Natural killer cell (primary cell): ENCODE data around the gene KCTD16. TPM values are rescaled to one million over a fixed set of nuclear protein-coding genes. Genes with fewer than 3 reads are reported as not detected.

Experiments used
- ATAC-seq, 3 donors: fragments of 150-1000 bp in 2 of 3; fragments of 200-7000 bp in 1 of 3; cut with Tn5 transposase; 1 replicate in 1 of 3; 2 replicates in 2 of 3; pipeline ENCODE4 v1.10.0; 2021; ENCODE audit warnings: mild to moderate bottlenecking in 2 of 3, moderate library complexity in 2 of 3
- DNase-seq, 2 donors: peaks; one replicate each; pipeline versions ENCODE4 v3.0.0 to v3.0.0-alpha.2; 2013 to 2021; ENCODE audit warnings: mixed read lengths in 1 of 2
- H3K27ac ChIP-seq: one replicate; pipeline ENCODE4 v1.5.1; 2013; ENCODE audit warnings: mild to moderate bottlenecking, low read length
- H3K27me3 ChIP-seq: one replicate; pipeline ENCODE4 v1.6.1; 2013; ENCODE audit warnings: low read length; ENCODE audit not compliant: control insufficient read depth, insufficient read depth
- H3K36me3 ChIP-seq: one replicate; pipeline ENCODE4 v1.6.1; 2013; ENCODE audit warnings: low read length; ENCODE audit not compliant: control insufficient read depth, insufficient read depth
- H3K4me1 ChIP-seq: one replicate; pipeline ENCODE4 v1.6.1; 2013; ENCODE audit warnings: low read length; ENCODE audit not compliant: control insufficient read depth, insufficient read depth
- H3K4me3 ChIP-seq: one replicate; pipeline ENCODE4 v1.5.1; 2013; ENCODE audit warnings: low read length
- H3K9me3 ChIP-seq: one replicate; pipeline ENCODE4 v1.6.1; 2013; ENCODE audit warnings: low read length; ENCODE audit not compliant: control insufficient read depth, insufficient read depth
- H3K27ac Mint-ChIP-seq, 2 donors: one replicate each; pipeline ENCODE4 v1.8.0; 2022; ENCODE audit warnings: mild to moderate bottlenecking in 2 of 2, mixed read lengths in 2 of 2, moderate library complexity in 1 of 2
- H3K27me3 Mint-ChIP-seq, 2 donors: one replicate each; pipeline ENCODE4 v1.8.0; 2022; ENCODE audit warnings: low read depth in 2 of 2, mixed read lengths in 2 of 2
- H3K36me3 Mint-ChIP-seq: one replicate; pipeline ENCODE4 v1.8.0; 2022; ENCODE audit warnings: mixed read lengths
- H3K4me1 Mint-ChIP-seq, 2 donors: one replicate each; pipeline ENCODE4 v1.8.0; 2022; ENCODE audit warnings: mixed read lengths in 2 of 2
- H3K4me3 Mint-ChIP-seq: one replicate; pipeline ENCODE4 v1.8.0; 2022; ENCODE audit warnings: mild to moderate bottlenecking, moderate library complexity, mixed read lengths
- H3K9me3 Mint-ChIP-seq, 2 donors: one replicate each; pipeline ENCODE4 v1.8.0; 2022; ENCODE audit warnings: mixed read lengths in 2 of 2
- WGBS: methylation state at CpG from one replicate; pipeline ENCODE4 v1.1.7; 2013; ENCODE audit warnings: missing lambda C conversion rate; ENCODE audit not compliant: insufficient coverage; 5-methylcytosine and 5-hydroxymethylcytosine counted together
- intact Hi-C: fragments of 100-400 bp; cut with micrococcal nuclease; formaldehyde crosslinking; loops from one replicate; pipeline ENCODE4 v1.14.2; 2022
- total RNA-seq, 4 donors: library from RNA; stranded (reverse); fragments of 120-200 nt in 1 of 4; gene quantifications; one replicate each; pipeline versions ENCODE4 v1.2.3 to v1.2.4, GENCODE V29; 2013 to 2022
- TF ChIP-seq, protein P1 (sequence below): fragments of 200-600 bp; IDR thresholded peaks from one replicate; pipeline ENCODE4 v1.8.0; 2022; ENCODE audit warnings: antibody characterized with exemption

Gene KCTD16
- total RNA-seq, 3 donors from 2014 or later (not counting 1 experiment from before 2014, with no cell fraction given) = 0.16 TPM; not detected in 2

DNA sequence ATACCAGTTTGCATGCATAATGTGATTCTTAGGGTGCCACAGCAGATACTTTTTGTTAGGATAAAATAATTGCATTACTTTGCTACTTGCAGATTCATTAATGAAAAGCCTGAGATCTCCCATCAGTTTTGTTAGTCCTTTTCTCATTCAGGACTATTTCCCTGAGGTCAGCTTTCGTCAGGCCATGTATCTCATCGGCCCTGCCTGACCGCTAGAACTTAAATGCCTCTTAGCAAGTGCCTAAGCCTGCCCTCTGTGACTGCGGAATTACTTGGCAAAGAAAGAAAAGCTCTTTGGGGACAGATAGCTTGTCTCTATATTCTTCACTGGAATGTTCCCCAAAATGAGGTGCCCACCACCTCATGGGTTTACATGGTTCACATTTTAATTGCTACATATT lies 147.8 kb downstream of the KCTD16 start:
- TF ChIP-seq, protein P1, sequence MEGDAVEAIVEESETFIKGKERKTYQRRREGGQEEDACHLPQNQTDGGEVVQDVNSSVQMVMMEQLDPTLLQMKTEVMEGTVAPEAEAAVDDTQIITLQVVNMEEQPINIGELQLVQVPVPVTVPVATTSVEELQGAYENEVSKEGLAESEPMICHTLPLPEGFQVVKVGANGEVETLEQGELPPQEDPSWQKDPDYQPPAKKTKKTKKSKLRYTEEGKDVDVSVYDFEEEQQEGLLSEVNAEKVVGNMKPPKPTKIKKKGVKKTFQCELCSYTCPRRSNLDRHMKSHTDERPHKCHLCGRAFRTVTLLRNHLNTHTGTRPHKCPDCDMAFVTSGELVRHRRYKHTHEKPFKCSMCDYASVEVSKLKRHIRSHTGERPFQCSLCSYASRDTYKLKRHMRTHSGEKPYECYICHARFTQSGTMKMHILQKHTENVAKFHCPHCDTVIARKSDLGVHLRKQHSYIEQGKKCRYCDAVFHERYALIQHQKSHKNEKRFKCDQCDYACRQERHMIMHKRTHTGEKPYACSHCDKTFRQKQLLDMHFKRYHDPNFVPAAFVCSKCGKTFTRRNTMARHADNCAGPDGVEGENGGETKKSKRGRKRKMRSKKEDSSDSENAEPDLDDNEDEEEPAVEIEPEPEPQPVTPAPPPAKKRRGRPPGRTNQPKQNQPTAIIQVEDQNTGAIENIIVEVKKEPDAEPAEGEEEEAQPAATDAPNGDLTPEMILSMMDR = no peak
- H3K36me3 Mint-ChIP-seq = no peaks in the 10 kb centered on the region
- H3K4me1 Mint-ChIP-seq = no peaks in the 10 kb centered on the region
- 86% methylated on average over 4 of the region's 4 CpGs for WGBS
- Histone ChIP-seq H3K36me3 (no peaks in the 10 kb centered on the region), H3K4me1 (no peaks in the 10 kb centered on the region), H3K27ac (no peak overlapping the region), H3K9me3 (no peaks in the 10 kb centered on the region), H3K4me3 (no peak overlapping the region), H3K27me3 (no peaks in the 10 kb centered on the region)
- no peaks in the 10 kb centered on the region for H3K27me3 Mint-ChIP-seq
- DNase-seq (no peak), ATAC-seq (no peak)
- no peak overlapping the region for H3K27ac Mint-ChIP-seq
- no peak overlapping the region for H3K4me3 Mint-ChIP-seq
- peaks cover 2% of the 10 kb centered on the region in 2 donors for H3K9me3 Mint-ChIP-seq
- intact Hi-C loops = no loop called here

DNA sequence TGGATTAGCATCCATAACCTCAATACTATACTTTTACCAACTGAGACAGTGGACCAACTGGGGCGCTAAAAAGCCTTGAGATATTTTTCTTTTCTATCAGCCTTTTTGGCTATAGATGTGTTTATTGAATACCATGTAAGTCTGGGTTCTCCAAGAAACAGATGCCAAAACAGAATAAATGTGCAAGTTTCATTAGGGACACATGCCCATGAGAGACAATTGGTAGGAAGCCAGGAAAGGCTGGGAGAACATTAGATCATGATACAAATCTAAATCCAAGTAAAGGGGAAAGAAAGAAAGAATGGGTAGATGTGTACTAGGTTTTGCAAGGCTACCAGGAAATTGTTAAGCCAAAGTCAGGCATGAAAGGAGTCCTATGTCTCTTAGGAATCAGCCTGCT lies 152.5 kb downstream of the KCTD16 start:
- TF ChIP-seq, protein P1 = no peak
- no peak for DNase-seq
- no peak overlapping the region for H3K4me3 Mint-ChIP-seq

DNA sequence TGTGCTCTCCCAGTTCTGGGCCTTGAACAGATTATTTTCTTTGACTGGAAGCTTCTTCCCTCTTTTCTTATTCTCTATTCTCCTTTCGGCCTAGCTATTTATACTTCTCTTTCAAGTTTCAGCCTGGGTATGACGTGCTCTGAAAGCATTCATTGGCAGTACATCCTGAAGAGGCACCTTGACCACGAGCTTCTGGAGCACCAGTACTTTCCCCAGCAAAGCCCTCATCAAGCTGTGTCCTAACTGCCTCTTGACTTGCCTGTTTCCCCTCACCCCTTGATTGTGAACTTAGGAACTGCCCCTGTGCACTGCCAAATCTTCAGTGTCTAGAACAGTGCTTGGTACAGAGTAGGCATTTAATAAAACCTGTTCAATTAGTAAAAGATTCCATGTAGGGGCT lies 154.9 kb downstream of the KCTD16 start:
- WGBS = 71% methylated on average over 3 of the region's 3 CpGs
- DNase-seq (no peak), ATAC-seq (no peak)
- no peak overlapping the region for H3K4me3 Mint-ChIP-seq
- H3K9me3 Mint-ChIP-seq = peaks cover 2 to 4% of the 10 kb centered on the region in 2 donors
- no peaks in the 10 kb centered on the region for H3K27me3 Mint-ChIP-seq
- H3K27me3 ChIP-seq = no peaks in the 10 kb centered on the region
- no peaks in the 10 kb centered on the region for H3K36me3 ChIP-seq
- H3K36me3 Mint-ChIP-seq = no peaks in the 10 kb centered on the region
- H3K4me1 Mint-ChIP-seq = no peaks in the 10 kb centered on the region
- intact Hi-C loops = no loop called here
- H3K27ac Mint-ChIP-seq = no peak overlapping the region
- no peak overlapping the region for H3K4me3 ChIP-seq
- no peaks in the 10 kb centered on the region for H3K4me1 ChIP-seq
- no peak overlapping the region for H3K27ac ChIP-seq
- TF ChIP-seq, protein P1 = no peak
- H3K9me3 ChIP-seq = no peaks in the 10 kb centered on the region

More for the DNA sequence above, 152.5 kb downstream of the KCTD16 start:
- Histone ChIP-seq H3K36me3 (no peaks in the 10 kb centered on the region), H3K27me3 (no peaks in the 10 kb centered on the region), H3K9me3 (no peaks in the 10 kb centered on the region), H3K4me1 (no peaks in the 10 kb centered on the region), H3K27ac (no peak overlapping the region), H3K4me3 (no peak overlapping the region)
- intact Hi-C loops = no loop called here
- H3K36me3 Mint-ChIP-seq = no peaks in the 10 kb centered on the region
- H3K27ac Mint-ChIP-seq = no peak overlapping the region
- H3K27me3 Mint-ChIP-seq = no peaks in the 10 kb centered on the region
- WGBS = 100% methylated on average over 1 of the region's 1 CpG
- no peak for ATAC-seq
- H3K4me1 Mint-ChIP-seq = no peaks in the 10 kb centered on the region
- peaks cover 2 to 4% of the 10 kb centered on the region in 2 donors for H3K9me3 Mint-ChIP-seq

DNA sequence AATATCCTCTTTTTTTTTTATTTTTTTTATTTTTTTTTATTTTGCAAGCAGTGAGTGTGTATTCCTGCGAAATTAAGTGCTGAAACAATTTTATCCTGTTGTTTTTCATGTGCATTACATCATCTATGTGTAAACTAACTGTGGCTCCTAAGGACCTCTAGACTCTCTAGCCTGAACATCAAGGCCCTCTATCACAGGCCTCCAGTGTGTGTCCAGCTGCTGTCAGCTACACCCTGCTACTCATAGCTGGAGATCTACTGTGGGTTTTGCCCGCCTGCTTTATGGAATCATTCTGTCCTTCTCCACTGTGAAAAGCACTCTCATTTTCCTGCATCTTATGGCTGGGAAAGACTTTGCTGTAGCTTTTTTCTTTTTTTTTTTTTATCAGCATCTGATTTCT lies 157.8 kb downstream of the KCTD16 start:
- H3K4me1 ChIP-seq = no peaks in the 10 kb centered on the region
- intact Hi-C loops = no loop called here
- no peaks in the 10 kb centered on the region for H3K36me3 ChIP-seq
- H3K9me3 ChIP-seq = no peaks in the 10 kb centered on the region
- H3K4me3 ChIP-seq = no peak overlapping the region
- TF ChIP-seq, protein P1 = no peak
- H3K27me3 Mint-ChIP-seq = no peaks in the 10 kb centered on the region
- no peaks in the 10 kb centered on the region for H3K27me3 ChIP-seq
- ATAC-seq (no peak), DNase-seq (no peak)
- peaks cover 0 to 2% of the 10 kb centered on the region in 2 donors for H3K9me3 Mint-ChIP-seq
- 83% methylated on average over 2 of the region's 2 CpGs for WGBS
- no peaks in the 10 kb centered on the region for H3K4me1 Mint-ChIP-seq
- no peak overlapping the region for H3K27ac ChIP-seq
- H3K27ac Mint-ChIP-seq = no peak overlapping the region
- no peak overlapping the region for H3K4me3 Mint-ChIP-seq
- no peaks in the 10 kb centered on the region for H3K36me3 Mint-ChIP-seq
